Rectal smooth muscle tissue (tissue), 1 donor: Measurements from ENCODE around the gene TFB1M.

Experiments
- H3K27ac ChIP-seq: one replicate; pipeline ENCODE4 v1.7.0; 2013; ENCODE audit warnings: low read depth, low read length, inconsistent platforms
- H3K27me3 ChIP-seq: one replicate; pipeline ENCODE4 v1.7.0; 2013; ENCODE audit warnings: low read length; ENCODE audit not compliant: control insufficient read depth, insufficient read depth
- H3K36me3 ChIP-seq: one replicate; pipeline ENCODE4 v1.7.0; 2013; ENCODE audit warnings: low read length; ENCODE audit not compliant: control insufficient read depth, insufficient read depth
- H3K4me1 ChIP-seq: one replicate; pipeline ENCODE4 v1.7.0; 2013; ENCODE audit warnings: low read length; ENCODE audit not compliant: control insufficient read depth, insufficient read depth
- H3K4me3 ChIP-seq: one replicate; pipeline ENCODE4 v1.7.0; 2013; ENCODE audit warnings: low read length
- H3K9ac ChIP-seq: one replicate; pipeline ENCODE4 v1.7.0; 2013; ENCODE audit warnings: low read length

Gene TFB1M

DNA sequence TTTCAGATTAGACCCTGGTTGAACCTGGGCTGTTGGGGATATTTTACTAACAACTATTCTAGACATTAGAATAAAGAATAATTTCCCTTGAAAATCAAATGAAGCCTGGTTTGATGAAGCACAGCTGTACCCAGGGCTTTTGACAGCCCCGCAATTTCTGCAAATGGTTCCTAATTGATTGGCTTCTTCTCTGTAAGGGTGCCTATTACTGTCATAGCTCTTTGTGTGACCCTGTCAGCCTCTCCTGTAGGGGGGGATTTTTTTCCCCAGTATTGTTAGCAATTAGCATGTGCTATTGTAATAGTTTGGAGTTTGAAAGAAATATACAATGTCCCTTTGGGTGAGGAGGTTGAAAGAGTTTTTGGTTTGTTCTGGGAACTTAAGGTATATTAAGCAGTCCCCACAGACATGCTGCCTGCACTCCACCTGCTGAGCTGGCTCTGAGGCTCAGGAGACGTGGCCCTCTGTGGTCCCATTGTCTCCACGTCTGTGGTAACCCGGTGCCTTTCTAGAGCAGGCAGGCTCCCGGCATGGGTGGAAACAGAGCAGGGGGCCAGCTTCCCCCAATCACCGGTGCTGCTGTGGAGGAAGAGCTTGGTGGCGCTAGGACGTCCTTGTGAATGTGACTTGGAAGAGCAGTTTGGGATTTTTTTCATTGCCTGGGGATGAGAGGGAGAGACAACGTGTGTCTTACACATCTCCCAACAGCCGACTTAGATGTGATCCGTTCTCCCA lies 97.8 kb downstream of the TFB1M start:
- Histone ChIP-seq H3K9ac (no peak overlapping the region), H3K4me1 (peaks cover 2% of the 10 kb centered on the region), H3K4me3 (no peak overlapping the region), H3K27ac (no peak overlapping the region), H3K36me3 (no peaks in the 10 kb centered on the region), H3K27me3 (no peaks in the 10 kb centered on the region)

DNA sequence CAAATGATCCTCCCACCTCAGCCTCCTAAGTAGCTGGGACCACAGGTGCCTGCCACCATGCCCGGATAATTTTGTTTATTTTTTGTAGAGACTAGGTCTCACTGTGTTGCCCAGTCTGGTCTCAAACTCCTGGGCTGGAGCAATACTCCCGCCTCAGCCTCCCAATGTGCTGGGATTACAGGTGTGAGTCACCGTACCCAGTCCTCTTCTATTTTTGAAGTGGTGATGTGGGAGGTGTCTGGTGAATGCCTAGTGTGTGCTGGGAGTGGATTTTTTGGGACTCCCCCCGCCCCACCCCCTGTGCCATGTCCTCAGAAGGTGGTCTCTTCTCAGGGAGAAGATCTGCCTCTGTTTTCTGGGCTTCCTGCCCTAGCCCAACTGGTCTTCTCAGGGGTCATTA lies 98.4 kb downstream of the TFB1M start:
- Histone ChIP-seq H3K4me3 (no peak overlapping the region), H3K27ac (no peak overlapping the region), H3K36me3 (no peaks in the 10 kb centered on the region), H3K27me3 (no peaks in the 10 kb centered on the region), H3K9ac (no peak overlapping the region), H3K4me1 (peaks cover 2% of the 10 kb centered on the region)

- no peak overlapping the region for H3K27ac ChIP-seq
- no peak overlapping the region for H3K9ac ChIP-seq
- H3K27me3 ChIP-seq, result no peaks in the 10 kb centered on the region
- H3K36me3 ChIP-seq, result no peaks in the 10 kb centered on the region
- H3K4me1 ChIP-seq, result no peaks in the 10 kb centered on the region
- H3K4me3 ChIP-seq, result no peak overlapping the region
Observed at GRCh38 chr6:155213611-155214372, 100.5 kb downstream of the TFB1M start.

GRCh38 chr6:155212616-155213380 lies 101.5 kb downstream of the TFB1M start:
- Histone ChIP-seq H3K36me3 (no peaks in the 10 kb centered on the region), H3K27ac (no peak overlapping the region), H3K9ac (no peak overlapping the region), H3K27me3 (no peaks in the 10 kb centered on the region), H3K4me1 (no peaks in the 10 kb centered on the region), H3K4me3 (no peak overlapping the region)

DNA sequence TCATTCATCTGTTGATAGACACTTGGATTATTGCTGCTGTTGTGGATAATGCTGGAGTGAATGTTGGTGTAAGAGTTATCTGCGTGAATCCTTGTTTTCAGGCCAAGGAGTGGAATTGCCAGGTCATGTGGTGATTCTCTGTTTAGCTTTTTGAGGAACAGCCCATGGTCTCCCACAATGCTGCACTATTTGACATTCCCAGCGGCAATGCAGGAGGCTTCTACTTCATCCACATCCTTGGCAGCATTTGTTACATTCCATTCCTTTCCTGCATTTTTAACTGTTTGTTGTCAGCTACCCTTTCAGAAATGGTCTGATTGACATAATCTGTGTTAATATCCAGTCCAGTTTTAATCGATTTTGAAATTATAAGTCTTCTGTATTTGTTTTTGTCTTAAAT lies 102.2 kb downstream of the TFB1M start:
- no peak overlapping the region for H3K9ac ChIP-seq
- H3K27ac ChIP-seq, result no peak overlapping the region
- no peaks in the 10 kb centered on the region for H3K27me3 ChIP-seq
- no peaks in the 10 kb centered on the region for H3K36me3 ChIP-seq
- H3K4me1 ChIP-seq, result no peaks in the 10 kb centered on the region
- H3K4me3 ChIP-seq, result no peak overlapping the region

GRCh38 chr6:155207223-155207622 lies 107.1 kb downstream of the TFB1M start:
- Histone ChIP-seq H3K27ac (no peak overlapping the region), H3K27me3 (no peaks in the 10 kb centered on the region), H3K4me3 (no peak overlapping the region)

More at GRCh38 chr6:155207223-155207622, 107.1 kb downstream of the TFB1M start:
- Histone ChIP-seq H3K36me3 (no peaks in the 10 kb centered on the region), H3K4me1 (no peaks in the 10 kb centered on the region), H3K9ac (no peak overlapping the region)
